CD4-positive, alpha-beta T cell treated with Interleukin-15 for 1 hour (primary cell): ENCODE measurements around the gene IMMP2L.

ENCODE experiments used
- DNase-seq: peaks from one replicate; pipeline ENCODE4 v3.0.0-alpha.2; 2020

IMMP2L gene

GRCh38 chr7:111137296-111138192 is 424.7 kb downstream of the IMMP2L start:
- DNase-seq, result peak; percentile 25

- DNase-seq, result no peak
Measured at GRCh38 chr7:111132833-111133232, 429.5 kb downstream of the IMMP2L start.

- DNase-seq, result no peak
Measured at GRCh38 chr7:111129435-111129834, 432.9 kb downstream of the IMMP2L start.

GRCh38 chr7:111126987-111127386 is 435.3 kb downstream of the IMMP2L start:
- no peak for DNase-seq

- DNase-seq, result no peak
Measured at GRCh38 chr7:111115966-111116365, 446.3 kb downstream of the IMMP2L start.

GRCh38 chr7:111113263-111114017 is 448.9 kb downstream of the IMMP2L start:
- no peak for DNase-seq

- DNase-seq, result no peak
Measured at GRCh38 chr7:111112439-111112838, 449.9 kb downstream of the IMMP2L start.

GRCh38 chr7:111108496-111108895 is 453.8 kb downstream of the IMMP2L start:
- no peak for DNase-seq

- no peak for DNase-seq
Measured at GRCh38 chr7:111108000-111108399, 454.3 kb downstream of the IMMP2L start.

GRCh38 chr7:111107579-111107978 is 454.7 kb downstream of the IMMP2L start:
- DNase-seq, result no peak

- DNase-seq, result no peak
Measured at GRCh38 chr7:111105269-111105668, 457.0 kb downstream of the IMMP2L start.

GRCh38 chr7:111104710-111105109 is 457.6 kb downstream of the IMMP2L start:
- DNase-seq, result no peak

- DNase-seq, result no peak
Measured at GRCh38 chr7:111103678-111104274, 458.5 kb downstream of the IMMP2L start.

GRCh38 chr7:111103136-111103535 is 459.2 kb downstream of the IMMP2L start:
- no peak for DNase-seq

- no peak for DNase-seq
Measured at GRCh38 chr7:111101856-111102646, 460.2 kb downstream of the IMMP2L start.

- no peak for DNase-seq
Measured at GRCh38 chr7:111098926-111099250, 463.4 kb downstream of the IMMP2L start.

GRCh38 chr7:111098011-111098925 is 464.0 kb downstream of the IMMP2L start:
- DNase-seq, result peak; percentile 46

GRCh38 chr7:111096997-111097396 is 465.3 kb downstream of the IMMP2L start:
- no peak for DNase-seq

- no peak for DNase-seq
Measured at GRCh38 chr7:111094419-111094818, 467.9 kb downstream of the IMMP2L start.

GRCh38 chr7:111093496-111093895 is 468.8 kb downstream of the IMMP2L start:
- DNase-seq, result no peak

- DNase-seq, result no peak
Measured at GRCh38 chr7:111092406-111093236, 469.7 kb downstream of the IMMP2L start.
